Measurements from ENCODE around the gene F2RL3.
"Not testable (repeated sequence)": the region's sequence is repeated elsewhere in the genome, so short reads cannot be mapped to it uniquely, and the experiment has no call there.

- TF ChIP-seq POLR2A, CTCF (IDR thresholded peaks at IDR 0.05): not testable (repeated sequence)
Observed at GRCh38 chr19:16940063-16940462, 51.3 kb downstream of the F2RL3 start.
